Activated T-cell treated with anti-CD3 and anti-CD28 coated beads for 4 hours (primary cell): ENCODE results near the gene RGPD4.

ENCODE experiments used
- DNase-seq: peaks from one replicate; pipeline ENCODE4 v3.0.0-alpha.2; 2020

RGPD4 gene

DNA sequence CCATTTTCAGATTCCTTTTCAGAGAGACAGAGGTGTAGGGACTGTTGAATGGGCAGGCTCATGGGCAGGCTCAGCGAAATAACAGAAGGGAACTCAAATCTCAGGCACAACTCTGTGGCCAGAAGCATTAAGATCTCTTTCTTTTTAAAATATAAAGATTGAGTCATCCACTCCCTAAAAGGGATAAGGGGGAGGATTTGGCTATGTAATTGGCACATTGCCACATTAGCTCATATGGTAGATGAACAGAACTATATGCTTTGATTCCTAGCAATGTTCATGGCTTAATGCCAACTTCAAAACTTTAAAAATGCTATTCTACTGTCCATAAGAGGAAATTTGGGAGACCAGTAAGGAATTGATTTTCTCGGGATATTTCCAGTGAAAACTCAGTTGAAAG is 105.8 kb downstream of the RGPD4 start:
- no peak for DNase-seq

DNA sequence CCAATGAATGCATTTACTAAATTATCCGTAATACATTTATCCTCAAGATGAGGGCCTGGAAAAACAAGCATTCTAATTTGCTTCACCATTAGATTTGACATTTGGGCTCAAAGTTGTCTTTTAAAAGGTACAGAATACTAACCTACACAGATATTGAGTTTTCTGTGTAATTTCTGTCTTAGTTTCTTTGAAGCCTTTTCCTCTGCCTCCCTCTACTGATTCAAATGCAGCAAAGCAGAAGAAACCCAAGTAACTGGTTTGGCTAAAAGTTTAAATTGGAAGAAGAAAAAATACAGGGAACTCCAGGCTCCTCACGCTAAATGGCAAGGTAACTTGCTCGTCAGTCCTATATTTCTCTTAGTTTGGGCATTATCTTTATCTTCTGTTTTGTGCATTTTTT is 106.3 kb downstream of the RGPD4 start:
- no peak for DNase-seq

DNA sequence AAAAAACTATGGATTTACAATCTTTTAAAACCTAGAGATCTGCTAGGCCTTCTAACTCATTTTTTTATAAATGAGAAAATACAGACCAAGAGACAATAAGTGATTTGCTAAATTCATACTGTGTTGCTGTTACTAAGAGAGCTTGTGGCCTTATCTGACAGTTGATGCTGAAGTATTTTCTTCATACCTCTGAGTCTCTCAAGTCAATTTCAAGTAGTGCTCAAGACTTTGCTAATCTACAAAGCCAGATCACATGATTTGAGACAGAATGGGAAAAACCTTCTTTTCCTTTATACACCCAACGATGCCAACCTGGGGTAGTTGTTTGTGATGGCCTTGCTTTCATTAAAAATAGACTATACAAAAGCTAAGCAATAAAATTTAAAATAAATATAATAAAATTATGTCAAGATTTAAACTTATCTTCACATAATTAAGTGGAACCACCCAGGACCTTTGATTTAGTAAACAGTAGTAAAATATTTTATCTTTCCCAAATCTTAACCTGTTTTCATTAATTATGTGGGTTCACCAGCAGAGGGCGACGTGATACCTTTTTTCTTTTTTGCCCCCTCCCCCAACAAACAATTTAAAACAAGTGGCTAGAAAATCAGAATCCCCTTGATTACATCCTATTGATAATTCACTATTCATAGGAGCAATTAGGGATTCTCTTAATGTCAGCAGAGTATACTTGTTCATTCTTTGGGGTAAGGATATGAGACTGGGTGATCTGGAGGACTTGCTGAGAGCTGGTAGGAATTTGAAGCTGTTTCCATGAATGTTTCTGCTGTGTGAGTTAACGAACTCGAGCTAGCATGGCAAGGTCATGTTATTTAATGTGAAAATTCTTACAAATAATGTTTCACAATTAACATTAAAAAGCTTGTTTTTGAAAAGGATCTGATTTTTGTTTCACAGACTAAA is 110.0 kb downstream of the RGPD4 start:
- no peak for DNase-seq
